NB4 (cell line): ENCODE results near the gene DMKN.

Source experiments
- DNase-seq: peaks from one replicate; pipeline ENCODE4 v3.0.0; 2010; ENCODE audit warnings: low read depth
- H3K4me3 ChIP-seq: one replicate; pipeline ENCODE4 v1.5.1; 2011; ENCODE audit warnings: mild to moderate bottlenecking, low read depth, low read length, moderate library complexity
- CTCF ChIP-seq: IDR thresholded peaks from one replicate; pipeline ENCODE4 v1.5.1; 2012; ENCODE audit warnings: low read depth, low read length
- MYC ChIP-seq: IDR thresholded peaks from 2 replicates; pipeline ENCODE4 v1.6.1; 2011; ENCODE audit warnings: low read depth, low read length
- POLR2A ChIP-seq: IDR thresholded peaks from 2 replicates; pipeline ENCODE4 v1.6.1; 2011; ENCODE audit warnings: mild to moderate bottlenecking; ENCODE audit not compliant: insufficient read length; ENCODE audit errors: extremely low read depth
- TF ChIP-seq, protein P1 (sequence below): IDR thresholded peaks from 2 replicates; pipeline ENCODE4 v1.6.1; 2011; ENCODE audit warnings: low read depth, low read length

Gene DMKN

DNA sequence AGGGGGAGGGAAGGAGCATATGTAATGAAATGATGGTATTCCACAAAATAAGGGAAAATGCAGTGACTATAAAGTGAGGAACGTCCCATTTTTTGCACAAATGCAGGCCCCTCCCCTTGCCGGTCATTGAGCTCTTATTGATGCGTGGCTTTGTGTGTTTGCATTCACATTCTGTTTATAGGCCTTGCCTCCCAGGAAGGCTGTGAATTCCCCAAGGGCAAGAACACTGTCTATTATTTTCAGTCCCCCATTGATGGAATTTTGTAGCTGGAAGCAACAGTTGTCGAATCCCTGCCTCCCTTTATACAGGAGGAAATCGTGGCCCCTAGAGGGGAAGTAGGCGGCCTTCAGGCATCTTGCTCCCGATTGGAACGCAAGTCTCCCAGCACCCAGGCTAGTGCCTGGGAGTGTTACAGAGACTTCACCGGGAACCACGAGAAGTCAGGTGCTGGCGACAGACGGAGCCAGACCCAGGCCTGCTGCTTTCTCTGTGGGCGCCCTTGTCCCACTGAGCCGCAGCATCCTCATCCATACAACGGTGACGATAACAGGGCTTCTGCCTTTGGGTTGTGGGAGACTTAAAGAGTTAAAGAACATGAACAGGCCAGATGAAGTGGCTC, 7.8 kb upstream of the DMKN start:
- no peak for DNase-seq
- TF ChIP-seq CTCF, result no peak
- TF ChIP-seq POLR2A, result no peak
- no peak overlapping the region for H3K4me3 ChIP-seq

- no peak overlapping the region for H3K4me3 ChIP-seq
- TF ChIP-seq POLR2A (no peak), CTCF (no peak), MYC (no peak)
- TF ChIP-seq, protein P1, sequence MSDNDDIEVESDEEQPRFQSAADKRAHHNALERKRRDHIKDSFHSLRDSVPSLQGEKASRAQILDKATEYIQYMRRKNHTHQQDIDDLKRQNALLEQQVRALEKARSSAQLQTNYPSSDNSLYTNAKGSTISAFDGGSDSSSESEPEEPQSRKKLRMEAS, result no peak
- no peak for DNase-seq
Observed at GRCh38 chr19:35519291-35519690, 5.8 kb upstream of the DMKN start.

GRCh38 chr19:35518313-35518712, 4.9 kb upstream of the DMKN start:
- H3K4me3 ChIP-seq, result no peak overlapping the region
- no peak for DNase-seq
- TF ChIP-seq CTCF, result no peak
- TF ChIP-seq, protein P1, result no peak
- no peak for TF ChIP-seq POLR2A
- no peak for TF ChIP-seq MYC

GRCh38 chr19:35517342-35517741, 3.9 kb upstream of the DMKN start:
- no peak for DNase-seq
- no peak overlapping the region for H3K4me3 ChIP-seq
- TF ChIP-seq, protein P1, result no peak
- no peak for TF ChIP-seq CTCF
- no peak for TF ChIP-seq MYC
- TF ChIP-seq POLR2A, result no peak

- TF ChIP-seq MYC (no peak), CTCF (no peak), POLR2A (no peak)
- TF ChIP-seq, protein P1, result no peak
- no peak overlapping the region for H3K4me3 ChIP-seq
- no peak for DNase-seq
Observed at GRCh38 chr19:35516310-35516709, 2.9 kb upstream of the DMKN start.

DNA sequence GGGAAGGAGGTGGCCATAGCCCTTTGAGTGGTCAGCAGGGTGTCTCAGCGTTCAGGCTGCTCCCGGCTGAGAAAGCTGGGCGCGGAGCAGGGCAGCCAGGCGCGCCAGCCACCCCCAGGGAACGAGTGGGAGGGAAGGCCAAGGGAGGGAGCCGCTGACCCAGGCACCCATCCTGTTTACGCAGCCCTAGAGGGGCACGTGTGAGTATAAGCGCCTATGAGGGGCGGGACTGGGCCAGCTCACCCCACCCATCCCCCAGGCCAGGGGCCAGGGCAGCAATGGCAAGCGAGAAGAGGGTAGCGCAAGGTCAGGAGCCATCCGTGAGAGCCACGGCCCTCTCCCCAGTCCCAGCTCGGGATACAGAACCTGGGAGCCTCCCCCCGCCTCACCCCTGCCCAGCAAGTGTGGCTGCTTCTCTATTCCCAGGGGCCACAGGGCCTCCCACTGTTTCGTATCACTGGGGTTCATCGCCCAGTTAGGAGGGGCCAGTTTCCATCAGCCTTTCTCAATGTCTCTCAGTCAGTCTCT, 897 bp upstream of the DMKN start:
- H3K4me3 ChIP-seq, result no peak overlapping the region
- TF ChIP-seq, protein P1, result no peak
- TF ChIP-seq CTCF (no peak), MYC (no peak), POLR2A (no peak)
- no peak for DNase-seq
